Endothelial cell of umbilical vein (primary cell): Measurements from ENCODE around the gene CTBP2. TPM values are rescaled to one million over a fixed set of nuclear protein-coding genes. Genes with fewer than 3 reads are reported as not detected.

Experiments
- BruUV-seq: library from RNA; stranded (reverse); fragments of 400-500 nt; replicated peaks from 2 replicates; lab custom pipeline; 2021; lab: Mats Ljungman, UMichigan
- CTCF ChIA-PET: fragments of 300-600, 350-600 bp; sonication (Branson Sonifier 250); formaldehyde crosslinking; loops from one replicate; lab custom pipeline; 2021; ENCODE audit warnings: antibody characterized with exemption, inconsistent platforms; lab: Charles Lee
- POLR2A ChIA-PET: fragments of 300-600, 350-600 bp; sonication (Branson Sonifier 250); formaldehyde crosslinking; loops from one replicate; lab custom pipeline; 2021; ENCODE audit warnings: antibody characterized with exemption, inconsistent platforms; lab: Charles Lee
- DNase-seq: peaks from one replicate; pipeline ENCODE4 v3.0.0-alpha.2; 2011; ENCODE audit warnings: low read depth, low spot score
- FAIRE-seq: peaks from 2 replicates; lab custom pipeline; 2011; peaks lifted over from hg19 to GRCh38; lab: Jason Lieb, UNC
- H2AFZ ChIP-seq: 2 replicates; pipeline ENCODE4 v1.6.0; 2012; ENCODE audit warnings: low read depth, low read length, control low read depth, inconsistent platforms
- H3K27ac ChIP-seq: 2 replicates; pipeline ENCODE4 v1.5.1; 2011; ENCODE audit warnings: low read depth, mild to moderate bottlenecking, control low read depth, low read length, moderate library complexity; ENCODE audit not compliant: insufficient read depth
- H3K27me3 ChIP-seq, 2 experiments: 2 replicates each; pipeline versions ENCODE4 v1.6.0 to v1.6.1; 2011; ENCODE audit warnings: low read length in 2 of 2, mixed read lengths in 1 of 2; ENCODE audit not compliant: control insufficient read depth in 2 of 2, insufficient read depth in 2 of 2
- H3K36me3 ChIP-seq, 2 experiments: 2 replicates in 1 of 2; 3 replicates in 1 of 2; pipeline ENCODE4 v1.5.1; 2011; ENCODE audit warnings: low read length in 2 of 2, mild to moderate bottlenecking in 1 of 2, moderate library complexity in 1 of 2; ENCODE audit not compliant: control insufficient read depth in 2 of 2, insufficient read depth in 2 of 2; ENCODE audit errors: extremely low read depth in 1 of 2
- H3K4me1 ChIP-seq: 3 replicates; pipeline ENCODE4 v1.5.1; 2011; ENCODE audit warnings: mild to moderate bottlenecking, low read length; ENCODE audit not compliant: control insufficient read depth, insufficient read depth; ENCODE audit errors: extremely low read depth
- H3K4me2 ChIP-seq: 2 replicates; pipeline ENCODE4 v1.6.1; 2011; ENCODE audit warnings: low read length, control low read depth, mixed read lengths; ENCODE audit not compliant: insufficient read depth
- H3K4me3 ChIP-seq, 3 experiments: fragments of 200-600 bp in 1 of 3; sonication (generic), shearing (Covaris generic) in 1 of 3; replicated peaks in 1 of 3; 2 replicates each; pipeline ENCODE4 v1.5.1; 2011 to 2016; ENCODE audit warnings: control low read depth in 3 of 3, low read length in 3 of 3, mild to moderate bottlenecking in 2 of 3, inconsistent platforms in 1 of 3, low read depth in 1 of 3, moderate library complexity in 1 of 3; ENCODE audit not compliant: insufficient read depth in 1 of 3
- H3K79me2 ChIP-seq: 2 replicates; pipeline ENCODE4 v1.6.0; 2012; ENCODE audit warnings: low read length, inconsistent platforms; ENCODE audit not compliant: control insufficient read depth, insufficient read depth
- H3K9ac ChIP-seq: replicated peaks from 2 replicates; pipeline ENCODE3; 2011; ENCODE audit warnings: low read length, control low read depth; ENCODE audit not compliant: insufficient read depth; ENCODE audit errors: extremely low read depth
- H3K9me1 ChIP-seq: replicated peaks from 3 replicates; pipeline ENCODE4 v1.6.0; 2011; ENCODE audit warnings: mild to moderate bottlenecking, low read length; ENCODE audit not compliant: control insufficient read depth, insufficient read depth; ENCODE audit errors: extremely low read depth
- H3K9me3 ChIP-seq: replicated peaks from 2 replicates; pipeline ENCODE4 v1.5.1; 2012; ENCODE audit warnings: low read length, inconsistent platforms; ENCODE audit not compliant: control insufficient read depth, insufficient read depth
- H4K20me1 ChIP-seq: replicated peaks from 2 replicates; pipeline ENCODE3; 2011; ENCODE audit warnings: mild to moderate bottlenecking, low read length; ENCODE audit not compliant: control insufficient read depth, insufficient read depth; ENCODE audit errors: extremely low read depth
- EZH2 ChIP-seq: IDR thresholded peaks from 2 replicates; pipeline ENCODE4 v1.6.1; 2012; ENCODE audit warnings: borderline replicate concordance, low read depth, mild to moderate bottlenecking, moderate library complexity, low read length, inconsistent platforms; ENCODE audit not compliant: severe bottlenecking
- FOS ChIP-seq: IDR thresholded peaks from 2 replicates; pipeline ENCODE4 v1.6.1; 2011; ENCODE audit warnings: mild to moderate bottlenecking, low read length, moderate library complexity, borderline replicate concordance; ENCODE audit not compliant: insufficient read depth
- GATA2 ChIP-seq: IDR thresholded peaks from 2 replicates; pipeline ENCODE4 v1.7.0; 2011; ENCODE audit warnings: low read depth, mild to moderate bottlenecking, moderate library complexity, mixed read lengths, low read length; ENCODE audit not compliant: insufficient read length, insufficient read depth
- JUN ChIP-seq: IDR thresholded peaks from 2 replicates; pipeline ENCODE4 v1.6.1; 2011; ENCODE audit warnings: borderline replicate concordance, low read depth; ENCODE audit not compliant: insufficient read length, insufficient read depth
- MYC ChIP-seq: IDR thresholded peaks from one replicate; pipeline ENCODE4 v1.6.1; 2011; ENCODE audit warnings: mild to moderate bottlenecking, low read depth, low read length
- POLR2A ChIP-seq: IDR thresholded peaks from 2 replicates; pipeline ENCODE4 v1.6.1; 2012; ENCODE audit warnings: low read depth, mild to moderate bottlenecking, control low read depth, low read length
- POLR2AphosphoS5 ChIP-seq: IDR thresholded peaks from 2 replicates; pipeline ENCODE4 v1.6.1; 2012; ENCODE audit warnings: low read depth, mild to moderate bottlenecking, control low read depth, low read length, moderate library complexity; ENCODE audit not compliant: insufficient read depth
- dilution Hi-C: fragments of 300-500 bp; cut with MboI; formaldehyde crosslinking; loops from one replicate; pipeline ENCODE4 v1.15.0; 2019; ENCODE audit warnings: low sequenced_read_pairs; ENCODE audit not compliant: extremely low pct_ligation_motif_present
- intact Hi-C: fragments of 100-400 bp; cut with micrococcal nuclease; formaldehyde crosslinking; loops from one replicate; pipeline ENCODE4 v1.10.0; 2022
- polyA plus RNA-seq, 4 experiments: library from polyadenylated mRNA; depleted of rRNA in 3 of 4; stranded (reverse) in 3 of 4; unstranded in 1 of 4; fragments of >200 nt; gene quantifications; 2 replicates each; pipeline versions ENCODE4 v1.2.1 to v1.2.3, GENCODE V29; 2011 to 2012; ENCODE audit warnings: missing spikeins in 1 of 4
- total RNA-seq: library from RNA; stranded (reverse); gene quantifications from 2 replicates; pipeline ENCODE4 v1.2.3, GENCODE V29; 2021
- TF ChIP-seq, protein P1 (sequence below), 2 donors: IDR thresholded peaks; 1 replicate in 1 of 2; 2 replicates in 1 of 2; pipeline ENCODE4 v1.5.1; 2011; ENCODE audit warnings: low read length in 2 of 2, mild to moderate bottlenecking in 2 of 2, moderate library complexity in 2 of 2, control low read depth in 1 of 2, inconsistent platforms in 1 of 2, low read depth in 1 of 2; ENCODE audit not compliant: insufficient read depth in 1 of 2; ENCODE audit errors: extremely low read depth in 1 of 2
- TF ChIP-seq, protein P2 (sequence below): IDR thresholded peaks from 2 replicates; pipeline ENCODE4 v1.6.1; 2011; ENCODE audit not compliant: insufficient read depth, insufficient read length

The CTBP2 gene
- total and polyA plus RNA-seq, 2 donors (not counting 3 experiments of a cell fraction or from before 2014, with no cell fraction given): 118 to 128 TPM

DNA sequence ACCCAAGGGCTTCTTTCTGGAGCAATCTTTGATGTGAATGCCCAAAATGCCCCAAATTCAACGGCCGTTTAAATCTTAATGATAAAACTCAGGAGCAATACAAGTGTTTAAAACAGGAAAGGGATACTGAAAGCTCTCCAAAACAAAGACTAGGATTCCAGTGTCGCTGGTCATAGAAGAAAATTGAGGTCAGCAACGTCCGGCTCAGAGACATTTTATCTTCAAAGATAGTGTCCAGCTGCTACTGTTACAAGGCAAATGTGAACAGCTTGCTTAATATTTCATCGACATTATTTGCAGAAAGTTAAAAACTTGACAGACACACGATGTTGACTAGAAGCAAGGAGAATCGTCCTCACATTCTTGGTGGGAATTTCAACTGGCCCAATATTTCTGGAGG, 15.4 kb upstream of the CTBP2 start:
- Histone ChIP-seq H3K27ac (no peak overlapping the region), H3K27me3 (peaks cover 7 to 12% of the 10 kb centered on the region in 2 experiments), H3K4me1 (no peaks in the 10 kb centered on the region), H3K9me3 (no peaks in the 10 kb centered on the region), H3K9ac (no peak overlapping the region), H4K20me1 (no peaks in the 10 kb centered on the region), H3K36me3 (no peaks in the 10 kb centered on the region), H3K9me1 (no peaks in the 10 kb centered on the region), H3K4me2 (no peak overlapping the region), H3K4me3 (no peak overlapping the region), H2AFZ (no peak overlapping the region), H3K79me2 (no peaks in the 10 kb centered on the region)
- ChIA-PET POLR2A (no interaction called here), CTCF (no interaction called here)
- intact Hi-C loops (no loop called here), dilution Hi-C loops (no loop called here)
- no TSS peak for BruUV-seq
- no peak for FAIRE-seq
- no peak for DNase-seq
- TF ChIP-seq EZH2 (no peak), MYC (no peak), GATA2 (no peak), POLR2A (no peak), FOS (no peak), POLR2AphosphoS5 (no peak), JUN (no peak)
- TF ChIP-seq, protein P1, sequence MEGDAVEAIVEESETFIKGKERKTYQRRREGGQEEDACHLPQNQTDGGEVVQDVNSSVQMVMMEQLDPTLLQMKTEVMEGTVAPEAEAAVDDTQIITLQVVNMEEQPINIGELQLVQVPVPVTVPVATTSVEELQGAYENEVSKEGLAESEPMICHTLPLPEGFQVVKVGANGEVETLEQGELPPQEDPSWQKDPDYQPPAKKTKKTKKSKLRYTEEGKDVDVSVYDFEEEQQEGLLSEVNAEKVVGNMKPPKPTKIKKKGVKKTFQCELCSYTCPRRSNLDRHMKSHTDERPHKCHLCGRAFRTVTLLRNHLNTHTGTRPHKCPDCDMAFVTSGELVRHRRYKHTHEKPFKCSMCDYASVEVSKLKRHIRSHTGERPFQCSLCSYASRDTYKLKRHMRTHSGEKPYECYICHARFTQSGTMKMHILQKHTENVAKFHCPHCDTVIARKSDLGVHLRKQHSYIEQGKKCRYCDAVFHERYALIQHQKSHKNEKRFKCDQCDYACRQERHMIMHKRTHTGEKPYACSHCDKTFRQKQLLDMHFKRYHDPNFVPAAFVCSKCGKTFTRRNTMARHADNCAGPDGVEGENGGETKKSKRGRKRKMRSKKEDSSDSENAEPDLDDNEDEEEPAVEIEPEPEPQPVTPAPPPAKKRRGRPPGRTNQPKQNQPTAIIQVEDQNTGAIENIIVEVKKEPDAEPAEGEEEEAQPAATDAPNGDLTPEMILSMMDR (IDR thresholded peaks at IDR 0.05; ENCODE audit: extremely low read depth in 1 of 2, insufficient read depth in 1 of 2, low read depth in 1 of 2, low read length in 2 of 2): no peak
- TF ChIP-seq, protein P2, sequence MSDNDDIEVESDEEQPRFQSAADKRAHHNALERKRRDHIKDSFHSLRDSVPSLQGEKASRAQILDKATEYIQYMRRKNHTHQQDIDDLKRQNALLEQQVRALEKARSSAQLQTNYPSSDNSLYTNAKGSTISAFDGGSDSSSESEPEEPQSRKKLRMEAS: no peak
